ENCODE measurements around the gene AJM1. TPM values are rescaled to one million over a fixed set of nuclear protein-coding genes. Genes with fewer than 3 reads are reported as not detected.
"Not testable (repeated sequence)": the region's sequence is repeated elsewhere in the genome, so short reads cannot be mapped to it uniquely, and the experiment has no call there.

Gene AJM1
- polyA plus RNA-seq, 3 donors from 2014 or later, result 0.09 to 1.00 (median 0.82) TPM

DNA sequence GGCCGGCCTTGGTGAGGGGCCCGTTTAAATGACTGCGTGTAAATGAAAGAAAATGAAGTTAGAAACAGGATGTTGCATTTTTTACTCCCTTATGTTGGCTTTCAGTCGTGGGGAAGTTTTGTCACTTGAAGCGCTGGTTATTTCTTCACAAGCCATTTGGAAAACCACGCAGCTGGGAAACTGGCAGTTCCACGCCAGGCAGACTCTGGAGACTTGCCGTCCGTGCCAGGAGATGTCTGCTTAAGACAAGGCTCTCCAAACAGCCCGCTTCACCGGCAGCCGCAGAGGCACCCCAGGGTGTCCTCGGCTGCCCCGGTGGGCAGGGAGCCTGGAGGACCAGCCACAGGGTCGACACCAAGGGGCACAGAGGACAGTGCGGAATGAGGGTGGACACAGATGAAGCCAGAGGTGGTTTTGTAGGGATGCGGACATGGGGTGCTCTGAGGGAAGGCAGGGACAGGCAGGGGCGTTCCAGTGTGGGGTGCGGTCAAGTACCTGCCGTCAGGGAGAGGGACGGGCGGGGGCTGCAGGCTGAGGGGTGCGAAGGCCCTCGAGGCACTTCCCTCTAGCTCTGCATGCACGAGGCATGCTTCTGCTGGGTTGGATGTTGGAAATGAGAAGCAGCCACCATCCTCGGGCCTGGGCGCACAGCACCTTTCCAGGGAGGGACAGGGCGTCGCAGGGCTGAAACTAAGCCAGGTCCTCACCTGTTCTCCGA is 11.1 kb upstream of the AJM1 start:
- no peaks in the 10 kb centered on the region for H3K9me3 Mint-ChIP-seq
- no peaks in the 10 kb centered on the region for H3K36me3 Mint-ChIP-seq
- no peak for DNase-seq
- H3K4me3 Mint-ChIP-seq, result no peak overlapping the region
- H3K4me1 Mint-ChIP-seq, result no peaks in the 10 kb centered on the region
- H3K27me3 Mint-ChIP-seq (ENCODE audit: low read depth in 3 of 3), result peaks cover 0 to 1% (median 0%) of the 10 kb centered on the region in 3 donors
- no peak overlapping the region for H3K27ac Mint-ChIP-seq

DNA sequence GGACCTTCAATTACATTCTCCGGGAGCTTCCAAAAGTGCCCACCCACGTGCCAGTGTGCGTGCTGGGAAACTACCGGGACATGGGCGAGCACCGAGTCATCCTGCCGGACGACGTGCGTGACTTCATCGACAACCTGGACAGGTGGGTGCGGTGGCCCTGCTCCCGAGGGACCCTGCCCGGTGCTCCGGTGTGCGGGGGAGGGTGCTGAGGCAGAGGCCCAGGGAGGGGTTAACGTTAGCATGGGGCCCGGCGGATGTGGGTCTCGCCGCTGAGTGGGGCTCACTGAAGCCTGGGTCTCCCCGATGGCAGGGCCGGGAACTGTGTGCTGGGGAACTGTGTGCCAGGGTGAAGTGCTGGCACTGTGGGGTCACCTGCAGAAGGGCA is 10.6 kb upstream of the AJM1 start:
- no peak for DNase-seq
- Mint-ChIP-seq H3K4me1 (no peaks in the 10 kb centered on the region), H3K27ac (no peak overlapping the region), H3K4me3 (no peak overlapping the region), H3K9me3 (no peaks in the 10 kb centered on the region), H3K27me3 (ENCODE audit: low read depth in 3 of 3) (no peaks in the 10 kb centered on the region), H3K36me3 (no peaks in the 10 kb centered on the region)

DNA sequence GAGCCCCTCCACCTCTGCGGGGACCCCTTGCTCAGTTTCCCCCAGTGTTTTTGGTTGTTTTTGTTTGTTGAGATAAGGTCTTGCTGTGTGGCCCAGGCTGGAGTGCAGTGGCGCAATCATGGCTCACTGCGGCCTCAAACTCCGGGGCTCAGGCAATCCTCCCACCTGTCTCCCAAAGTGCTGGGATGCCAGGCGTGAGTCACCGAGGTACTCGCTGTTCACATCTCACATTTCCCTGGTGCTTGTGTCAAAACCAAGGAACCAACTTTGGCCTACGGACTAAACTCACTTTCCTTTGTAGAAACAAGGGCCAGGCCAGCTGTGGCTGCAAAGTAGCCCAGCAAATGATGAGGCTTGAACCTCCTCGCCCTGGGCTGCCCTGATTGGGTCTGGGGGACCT is 9.7 kb upstream of the AJM1 start:
- Mint-ChIP-seq H3K27me3 (ENCODE audit: low read depth in 3 of 3) (no peaks in the 10 kb centered on the region), H3K9me3 (no peaks in the 10 kb centered on the region), H3K4me1 (no peaks in the 10 kb centered on the region), H3K4me3 (no peak overlapping the region), H3K36me3 (no peaks in the 10 kb centered on the region), H3K27ac (no peak overlapping the region)
- DNase-seq, result no peak

DNA sequence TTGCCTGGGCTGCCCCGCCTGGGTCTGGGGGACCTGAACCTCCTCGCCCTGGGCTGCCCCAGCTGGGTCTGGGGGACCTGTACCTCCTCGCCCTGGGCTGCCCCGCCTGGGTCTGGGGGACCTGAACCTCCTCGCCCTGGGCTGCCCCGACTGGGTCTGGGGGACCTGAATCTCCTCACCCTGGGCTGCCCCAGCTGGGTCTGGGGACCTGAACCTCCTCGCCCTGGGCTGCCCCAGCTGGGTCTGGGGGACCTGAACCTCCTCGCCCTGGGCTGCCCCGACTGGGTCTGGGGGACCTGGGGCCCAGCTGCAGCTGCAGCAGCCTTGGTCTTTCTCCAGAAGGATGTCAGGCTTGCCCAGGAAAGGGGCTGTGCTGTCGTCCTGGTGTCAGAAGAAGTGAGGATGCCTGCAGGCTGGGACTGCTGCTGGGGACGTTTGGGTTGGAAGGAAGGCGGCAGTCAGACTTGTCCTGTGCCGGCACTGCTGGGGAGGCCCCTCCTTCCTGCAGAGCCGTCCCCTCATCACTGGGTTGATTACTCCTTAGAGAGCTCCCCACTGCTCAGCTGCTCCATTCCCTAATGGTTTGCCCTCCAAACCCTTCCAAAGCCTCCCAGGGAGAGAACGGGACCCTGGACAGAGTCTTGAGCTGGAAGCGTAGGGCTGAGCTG is 8.8 kb upstream of the AJM1 start:
- H3K4me1 Mint-ChIP-seq; H3K36me3 Mint-ChIP-seq; DNase-seq; H3K9me3 Mint-ChIP-seq; H3K27me3 Mint-ChIP-seq (ENCODE audit: low read depth in 3 of 3); H3K4me3 Mint-ChIP-seq; H3K27ac Mint-ChIP-seq: not testable (repeated sequence)

DNA sequence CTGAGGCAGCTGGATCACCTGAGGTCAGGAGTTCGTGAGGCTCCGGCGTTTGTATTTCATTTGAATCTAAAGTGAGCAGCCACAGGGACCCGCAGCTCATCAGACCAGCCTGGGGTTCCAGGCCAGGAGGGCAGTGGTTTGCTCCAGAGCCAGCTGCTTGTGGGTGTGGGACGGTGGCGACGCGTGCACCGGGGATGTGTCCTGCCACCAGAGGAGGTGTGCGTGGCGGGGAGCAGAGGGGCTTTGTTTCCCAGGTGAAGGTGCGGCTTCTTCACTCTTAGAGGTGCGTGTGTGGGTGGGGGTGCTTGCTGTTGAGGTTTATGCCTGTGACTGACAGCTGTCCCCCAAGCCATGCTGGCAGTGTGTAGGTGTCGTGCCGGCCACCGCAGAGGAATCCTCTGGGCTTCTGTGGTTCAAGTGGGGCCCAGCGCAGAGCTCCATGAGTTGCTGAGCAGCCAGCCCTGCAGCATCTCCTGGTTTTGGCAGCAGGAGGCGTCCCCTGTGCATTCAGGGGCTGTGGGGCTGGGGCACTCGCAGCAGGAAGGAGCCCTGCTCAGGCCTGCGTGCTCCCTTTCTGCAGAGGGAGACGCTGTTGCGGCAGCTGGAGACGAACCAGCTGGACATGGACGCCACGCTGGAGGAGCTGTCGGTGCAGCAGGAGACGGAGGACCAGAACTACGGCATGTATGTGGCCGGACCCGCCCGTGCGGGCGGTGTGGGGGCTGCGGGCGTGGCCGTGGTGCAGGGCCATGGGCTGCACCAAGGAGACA is 6.9 kb upstream of the AJM1 start:
- Mint-ChIP-seq H3K36me3 (peaks cover 0 to 4% (median 0%) of the 10 kb centered on the region in 3 donors), H3K4me3 (no peak overlapping the region), H3K27ac (no peak overlapping the region), H3K9me3 (no peaks in the 10 kb centered on the region), H3K27me3 (ENCODE audit: low read depth in 3 of 3) (no peaks in the 10 kb centered on the region), H3K4me1 (peaks cover 0 to 3% of the 10 kb centered on the region in 2 donors)
- DNase-seq, result no peak

DNA sequence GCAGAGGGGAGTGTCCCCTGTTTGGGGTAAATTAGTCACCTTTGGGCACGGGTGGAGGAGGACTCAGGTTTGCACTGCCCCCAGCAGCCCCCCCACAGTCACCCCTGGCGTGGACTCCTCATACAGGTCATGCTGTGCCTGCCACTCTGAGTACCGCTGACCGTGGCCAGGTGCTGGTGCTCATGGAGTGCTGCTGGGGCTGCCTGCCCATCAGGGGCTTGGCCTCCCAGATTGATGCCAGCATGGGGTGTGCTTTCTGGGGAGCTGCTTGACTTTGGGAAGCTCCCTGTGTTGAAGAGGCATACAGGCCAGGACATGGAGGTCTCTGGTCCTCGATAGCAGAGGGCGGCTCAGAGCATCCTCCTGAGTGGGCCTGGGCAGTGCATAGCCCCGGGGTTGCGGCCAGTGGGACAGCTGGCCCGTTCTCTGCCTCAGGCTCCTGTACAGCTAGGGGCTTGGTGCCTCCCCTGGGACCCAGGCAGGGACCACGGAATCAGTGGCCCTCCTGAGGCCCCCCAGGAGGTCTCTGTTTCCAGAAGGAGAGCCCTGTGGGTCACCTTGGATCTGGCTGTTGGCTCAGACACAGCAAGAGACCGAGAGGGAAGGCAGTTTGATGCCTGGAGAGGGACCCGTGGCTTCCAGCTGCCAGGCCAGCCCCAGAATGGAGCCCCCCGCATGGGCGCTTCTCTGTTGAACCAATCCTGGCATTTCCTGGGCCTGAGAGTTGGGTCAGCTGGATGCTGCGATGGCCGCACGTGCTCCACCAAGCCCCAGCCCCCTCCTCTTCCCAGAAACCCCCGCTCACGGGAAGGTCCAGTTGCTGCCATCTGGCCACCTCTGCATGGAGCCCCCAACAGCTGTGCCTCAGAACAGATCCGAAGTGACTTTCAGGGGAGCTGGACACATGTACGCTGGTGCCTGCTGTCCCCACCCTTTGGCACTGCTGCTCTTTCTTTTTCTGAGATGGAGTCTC is 6.1 kb upstream of the AJM1 start:
- H3K36me3 Mint-ChIP-seq, result peaks cover 0 to 4% (median 0%) of the 10 kb centered on the region in 3 donors
- no peak for DNase-seq
- no peaks in the 10 kb centered on the region for H3K27me3 Mint-ChIP-seq (ENCODE audit: low read depth in 3 of 3)
- H3K4me3 Mint-ChIP-seq, result no peak overlapping the region
- no peak overlapping the region for H3K27ac Mint-ChIP-seq
- peaks cover 0 to 3% of the 10 kb centered on the region in 2 donors for H3K4me1 Mint-ChIP-seq
- no peaks in the 10 kb centered on the region for H3K9me3 Mint-ChIP-seq

DNA sequence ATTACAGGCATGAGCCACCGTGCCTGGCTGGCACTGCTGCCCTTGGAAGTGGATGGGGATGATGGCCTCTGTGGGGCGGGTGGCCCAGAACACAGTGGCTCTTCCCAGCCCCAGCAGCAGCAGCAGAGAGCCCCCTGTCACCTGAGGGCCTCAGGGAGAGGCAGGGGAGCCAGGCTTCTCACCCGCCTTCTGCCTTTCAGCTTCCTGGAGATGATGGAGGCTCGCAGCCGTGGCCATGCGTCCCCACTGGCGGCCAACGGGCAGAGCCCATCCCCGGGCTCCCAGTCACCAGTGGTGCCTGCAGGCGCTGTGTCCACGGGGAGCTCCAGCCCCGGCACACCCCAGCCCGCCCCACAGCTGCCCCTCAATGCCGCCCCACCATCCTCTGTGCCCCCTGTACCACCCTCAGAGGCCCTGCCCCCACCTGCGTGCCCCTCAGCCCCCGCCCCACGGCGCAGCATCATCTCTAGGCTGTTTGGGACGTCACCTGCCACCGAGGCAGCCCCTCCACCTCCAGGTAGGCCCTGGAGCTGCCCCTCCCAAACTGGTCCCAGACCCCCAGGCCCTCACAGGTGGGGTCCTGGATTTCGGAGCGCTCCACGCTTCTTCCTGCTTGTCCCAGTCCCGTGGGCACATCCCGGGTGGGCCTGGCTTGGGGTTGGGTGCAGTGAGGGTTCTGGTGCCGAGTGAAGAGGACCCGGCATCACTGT is 5.0 kb upstream of the AJM1 start:
- Mint-ChIP-seq H3K4me1 (peaks cover 0 to 6% of the 10 kb centered on the region in 2 donors), H3K27ac (no peak overlapping the region), H3K27me3 (ENCODE audit: low read depth in 3 of 3) (peaks cover 0 to 2% (median under 1%) of the 10 kb centered on the region in 3 donors), H3K9me3 (no peaks in the 10 kb centered on the region), H3K4me3 (no peak overlapping the region), H3K36me3 (peaks cover 0 to 4% (median 0%) of the 10 kb centered on the region in 3 donors)
- DNase-seq, result no peak

DNA sequence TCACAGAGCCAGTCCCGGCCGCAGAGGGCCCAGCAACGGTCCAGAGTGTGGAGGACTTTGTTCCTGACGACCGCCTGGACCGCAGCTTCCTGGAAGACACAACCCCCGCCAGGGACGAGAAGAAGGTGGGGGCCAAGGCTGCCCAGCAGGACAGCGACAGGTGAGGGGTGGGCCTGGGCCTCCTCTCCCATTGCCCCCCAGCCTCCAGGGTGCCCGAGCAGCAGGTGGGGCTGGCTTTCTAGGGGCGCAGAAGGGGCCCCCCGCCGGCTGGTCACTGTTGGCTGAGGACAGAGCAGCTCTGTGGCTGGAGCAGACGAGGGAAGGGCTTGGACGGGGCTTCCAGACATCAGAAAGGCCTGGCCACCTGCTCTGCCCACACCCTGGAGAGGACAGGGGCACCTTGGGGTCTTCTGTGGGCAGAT is 4.4 kb upstream of the AJM1 start:
- H3K36me3 Mint-ChIP-seq; H3K4me1 Mint-ChIP-seq; H3K27ac Mint-ChIP-seq; DNase-seq; H3K4me3 Mint-ChIP-seq; H3K27me3 Mint-ChIP-seq (ENCODE audit: low read depth in 3 of 3); H3K9me3 Mint-ChIP-seq: not testable (repeated sequence)

DNA sequence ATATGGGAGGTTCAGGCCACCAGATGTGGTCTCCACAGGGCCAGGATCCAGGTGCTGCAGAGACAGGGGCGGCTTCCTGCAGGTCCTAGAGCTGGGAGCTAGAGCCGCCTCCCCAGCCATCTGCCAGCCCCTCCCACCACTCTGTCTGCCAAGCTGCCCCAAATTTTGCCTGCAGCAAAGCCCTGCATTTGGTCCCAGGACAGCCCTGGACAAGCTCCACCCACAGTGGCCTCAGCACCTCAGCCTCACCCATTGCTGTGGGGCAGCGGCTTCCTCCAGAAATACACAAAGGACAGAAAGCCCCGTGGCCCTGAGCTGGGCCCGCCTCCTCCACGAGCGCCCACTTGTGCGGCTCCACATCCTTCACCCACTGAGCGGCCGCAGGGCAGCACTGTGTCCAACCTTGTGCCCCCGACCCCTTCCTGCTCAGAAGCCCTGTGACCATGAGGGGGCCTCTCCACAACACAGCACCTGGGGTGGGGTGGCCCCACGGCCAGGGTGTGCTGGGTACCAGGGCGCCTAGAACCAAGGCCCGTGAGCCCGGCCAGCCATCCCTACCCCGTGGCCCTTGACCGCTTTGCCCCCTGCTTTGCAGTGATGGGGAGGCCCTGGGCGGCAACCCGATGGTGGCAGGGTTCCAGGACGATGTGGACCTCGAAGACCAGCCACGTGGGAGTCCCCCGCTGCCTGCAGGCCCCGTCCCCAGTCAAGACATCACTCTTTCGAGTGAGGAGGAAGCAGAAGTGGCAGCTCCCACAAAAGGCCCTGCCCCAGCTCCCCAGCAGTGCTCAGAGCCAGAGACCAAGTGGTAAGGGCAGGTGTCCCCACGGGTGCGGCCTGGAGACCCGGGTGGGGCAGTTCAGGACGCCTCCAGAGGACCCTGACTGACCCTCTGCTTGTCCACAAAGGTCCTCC is 3.7 kb upstream of the AJM1 start:
- Mint-ChIP-seq H3K9me3 (no peaks in the 10 kb centered on the region), H3K4me3 (no peak overlapping the region), H3K27ac (no peak overlapping the region), H3K36me3 (peaks cover 0 to 4% (median 0%) of the 10 kb centered on the region in 3 donors), H3K4me1 (peaks cover 2 to 9% of the 10 kb centered on the region in 2 donors), H3K27me3 (ENCODE audit: low read depth in 3 of 3) (peaks cover 3 to 6% (median 4%) of the 10 kb centered on the region in 3 donors)
- DNase-seq, result no peak

DNA sequence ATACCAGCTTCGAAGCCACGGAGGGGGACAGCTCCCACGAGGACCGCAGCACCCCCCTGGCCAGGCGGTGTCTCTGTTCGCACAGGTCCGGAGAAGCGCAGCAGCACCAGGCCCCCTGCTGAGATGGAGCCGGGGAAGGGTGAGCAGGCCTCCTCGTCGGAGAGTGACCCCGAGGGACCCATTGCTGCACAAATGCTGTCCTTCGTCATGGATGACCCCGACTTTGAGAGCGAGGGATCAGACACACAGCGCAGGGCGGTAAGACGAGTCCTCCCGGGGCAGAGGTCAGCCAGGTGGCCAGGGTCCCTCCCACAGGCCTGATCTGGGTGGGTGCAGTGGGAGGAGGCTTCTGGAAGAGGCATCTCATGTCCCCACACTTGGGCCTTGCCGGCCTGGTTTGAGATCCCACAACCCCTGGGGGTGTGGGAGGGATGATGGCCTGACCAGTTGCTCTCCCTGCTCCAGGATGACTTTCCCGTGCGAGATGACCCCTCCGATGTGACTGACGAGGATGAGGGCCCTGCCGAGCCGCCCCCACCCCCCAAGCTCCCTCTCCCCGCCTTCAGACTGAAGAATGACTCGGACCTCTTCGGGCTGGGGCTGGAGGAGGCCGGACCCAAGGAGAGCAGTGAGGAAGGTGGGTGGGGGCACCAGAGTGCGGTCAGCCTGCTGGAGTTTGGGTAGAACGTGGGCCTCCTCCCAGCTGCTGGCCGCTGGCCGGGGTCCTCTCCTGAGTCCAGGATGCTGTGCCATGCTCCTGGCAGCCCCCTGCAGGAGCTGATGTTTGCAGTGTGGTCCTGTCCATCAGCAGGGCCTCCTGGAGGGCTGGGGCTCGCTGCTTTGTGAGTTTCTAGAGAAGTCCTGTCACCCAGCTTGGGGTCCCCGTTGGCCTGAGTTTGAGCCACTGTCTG is 2.8 kb upstream of the AJM1 start:
- Mint-ChIP-seq H3K4me1 (peaks cover 4 to 11% of the 10 kb centered on the region in 2 donors), H3K9me3 (no peaks in the 10 kb centered on the region), H3K4me3 (no peak overlapping the region), H3K27me3 (ENCODE audit: low read depth in 3 of 3) (peaks cover 7 to 10% (median 8%) of the 10 kb centered on the region in 3 donors), H3K36me3 (peaks cover 0 to 4% (median 0%) of the 10 kb centered on the region in 3 donors), H3K27ac (peak overlapping the region in 1 of 6 donors; percentile 22)
- DNase-seq, result no peak

DNA sequence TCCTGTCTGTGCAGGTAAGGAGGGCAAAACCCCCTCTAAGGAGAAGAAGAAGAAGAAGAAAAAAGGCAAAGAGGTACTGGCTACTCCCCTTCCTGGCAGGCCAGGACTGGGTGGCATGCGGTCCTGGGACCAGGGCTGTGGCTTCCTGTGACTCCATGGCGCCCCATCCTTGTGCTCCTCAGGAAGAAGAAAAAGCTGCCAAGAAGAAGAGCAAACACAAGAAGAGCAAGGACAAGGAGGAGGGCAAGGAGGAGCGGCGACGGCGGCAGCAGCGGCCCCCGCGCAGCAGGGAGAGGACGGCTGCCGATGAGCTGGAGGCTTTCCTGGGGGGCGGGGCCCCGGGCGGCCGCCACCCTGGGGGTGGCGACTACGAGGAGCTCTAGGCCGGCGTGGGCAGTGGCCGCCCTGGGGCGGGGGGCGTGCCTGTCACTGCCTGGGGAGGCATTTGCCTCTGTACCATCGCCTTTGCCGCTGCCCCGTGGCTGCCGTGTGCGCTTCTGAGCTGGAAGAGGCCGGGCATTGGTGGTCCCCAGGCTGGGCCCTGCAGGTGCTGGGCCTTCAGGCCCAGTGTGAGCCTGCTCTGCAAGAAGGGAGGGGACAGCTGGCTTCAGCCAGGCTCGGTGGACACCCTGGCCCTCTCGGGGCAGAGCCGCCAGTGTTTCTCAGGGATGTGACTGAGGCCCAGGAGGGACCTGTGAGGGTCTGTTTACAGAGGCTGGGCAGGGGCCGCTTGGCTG is 2.0 kb upstream of the AJM1 start:
- no peak for DNase-seq
- H3K27ac Mint-ChIP-seq, result peak overlapping the region in 2 of 6 donors; percentile 22 to 28
- no peaks in the 10 kb centered on the region for H3K9me3 Mint-ChIP-seq
- H3K4me3 Mint-ChIP-seq, result no peak overlapping the region
- peaks cover 0 to 4% (median 0%) of the 10 kb centered on the region in 3 donors for H3K36me3 Mint-ChIP-seq
- H3K4me1 Mint-ChIP-seq, result peaks cover 4 to 14% of the 10 kb centered on the region in 2 donors
- peaks cover 9 to 14% (median 12%) of the 10 kb centered on the region in 3 donors for H3K27me3 Mint-ChIP-seq (ENCODE audit: low read depth in 3 of 3)

Data from immature natural killer cell (primary cell).